Measurements from ENCODE around the gene IL10RB.

Gene IL10RB

GRCh38 chr21:33230545-33231324, 35.4 kb upstream of the IL10RB start:
- peak; percentile 16; the same call in 1 of the 2 replicates for TF ChIP-seq CTCF (IDR thresholded peaks at IDR 0.05)

GRCh38 chr21:33231526-33231925, 34.6 kb upstream of the IL10RB start:
- no peak for TF ChIP-seq CTCF (IDR thresholded peaks at IDR 0.05)

- TF ChIP-seq CTCF (IDR thresholded peaks at IDR 0.05): no peak
Observed at GRCh38 chr21:33232291-33233034, 33.7 kb upstream of the IL10RB start.

- no peak for TF ChIP-seq CTCF (IDR thresholded peaks at IDR 0.05)
Observed at GRCh38 chr21:33234635-33235520, 31.3 kb upstream of the IL10RB start.

- TF ChIP-seq CTCF (IDR thresholded peaks at IDR 0.05): no peak
Observed at GRCh38 chr21:33236013-33236686, 30.0 kb upstream of the IL10RB start.

GRCh38 chr21:33236766-33237165, 29.4 kb upstream of the IL10RB start:
- TF ChIP-seq CTCF (IDR thresholded peaks at IDR 0.05): no peak

- TF ChIP-seq CTCF (IDR thresholded peaks at IDR 0.05): no peak
Observed at GRCh38 chr21:33237486-33237885, 28.7 kb upstream of the IL10RB start.

All from LNCAP (cell line).